ENCODE measurements around the gene TNFRSF13B. TPM values are rescaled to one million over a fixed set of nuclear protein-coding genes. Genes with fewer than 3 reads are reported as not detected.

Gene TNFRSF13B
- total and polyA plus RNA-seq, 5 donors = not detected

DNA sequence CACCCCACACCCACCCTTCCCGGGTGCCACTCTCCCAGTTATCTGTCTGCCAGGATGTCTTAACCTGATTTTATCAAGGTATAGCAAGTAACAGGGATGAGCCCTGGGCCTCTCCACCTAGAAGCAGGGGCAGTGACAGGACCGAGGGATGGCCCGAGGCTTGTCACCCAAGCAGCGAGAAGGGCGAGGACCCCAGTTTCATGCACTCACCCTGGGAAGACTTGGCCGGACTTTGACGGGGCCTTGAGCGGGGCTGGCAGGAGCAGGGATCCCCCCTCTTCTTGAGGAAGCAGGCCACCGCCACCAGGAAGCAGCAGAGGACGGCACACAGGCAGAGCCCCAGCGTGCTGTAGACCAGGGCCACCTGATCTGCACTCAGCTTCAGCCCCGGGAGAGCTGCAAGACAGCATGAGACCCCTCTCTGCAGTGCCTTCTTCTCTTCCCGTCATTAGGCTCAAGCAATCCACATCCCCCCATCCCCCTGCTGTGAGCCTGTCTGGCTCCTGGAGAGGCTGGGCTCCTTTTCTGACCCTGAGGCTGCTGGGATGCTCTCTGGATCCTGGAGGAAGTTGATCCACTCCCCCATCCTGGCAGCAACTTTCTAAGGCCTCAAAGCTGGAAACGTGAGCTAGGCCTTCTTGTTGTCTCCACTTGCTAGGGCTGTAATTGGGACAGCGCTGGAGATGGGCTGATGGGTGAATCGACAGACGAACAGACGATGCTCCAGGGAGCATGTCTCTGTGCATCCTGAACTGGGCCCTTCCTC, 31.6 kb downstream of the TNFRSF13B start:
- 76% methylated on average over 18 of the region's 18 CpGs for WGBS
- ATAC-seq (no peak), DNase-seq (no peak)
- Histone ChIP-seq H3K9me3 (ENCODE audit: control insufficient read depth, low read length) (no peaks in the 10 kb centered on the region), H3K27me3 (ENCODE audit: control insufficient read depth, insufficient read depth) (no peaks in the 10 kb centered on the region), H3K27ac (ENCODE audit: low read length) (no peak overlapping the region), H3K4me1 (ENCODE audit: control insufficient read depth, insufficient read depth, low read length) (no peaks in the 10 kb centered on the region), H3K4me3 (ENCODE audit: low read length) (no peak overlapping the region)
- intact Hi-C loops (cut with DNase I) = no loop called here

DNA sequence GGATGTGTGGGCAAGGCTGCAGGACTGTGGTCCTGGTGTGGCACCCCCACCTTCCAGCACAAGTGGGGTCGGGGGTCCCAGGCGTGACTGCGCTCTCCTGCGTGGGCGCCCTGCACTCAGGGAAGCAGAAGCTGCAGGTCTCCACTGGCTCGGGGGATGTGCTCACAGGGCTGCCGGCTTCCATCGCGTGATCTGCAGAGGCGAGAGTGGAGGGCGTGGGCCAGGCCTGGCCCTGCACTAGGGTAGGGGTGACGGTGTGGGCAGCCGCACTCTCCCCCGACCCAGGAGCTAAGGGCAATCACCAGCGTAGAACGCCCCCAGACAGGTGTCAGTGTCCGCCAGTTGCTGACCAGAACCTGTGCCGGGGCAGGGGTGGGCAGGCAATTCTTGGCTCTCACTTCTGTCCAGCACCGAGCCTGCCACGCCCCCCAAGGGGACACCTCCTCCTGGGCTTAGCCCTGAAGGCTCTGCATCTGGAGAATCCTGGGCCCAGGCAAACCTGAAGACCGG, 32.3 kb downstream of the TNFRSF13B start:
- Histone ChIP-seq H3K27me3 (ENCODE audit: control insufficient read depth, insufficient read depth) (no peaks in the 10 kb centered on the region), H3K27ac (ENCODE audit: low read length) (no peak overlapping the region), H3K9me3 (ENCODE audit: control insufficient read depth, low read length) (no peaks in the 10 kb centered on the region), H3K4me3 (ENCODE audit: low read length) (no peak overlapping the region), H3K4me1 (ENCODE audit: control insufficient read depth, insufficient read depth, low read length) (no peaks in the 10 kb centered on the region)
- WGBS = 85% methylated on average over 21 of the region's 21 CpGs
- DNase-seq (no peak), ATAC-seq (no peak)
- intact Hi-C loops (cut with DNase I) = no loop called here

DNA sequence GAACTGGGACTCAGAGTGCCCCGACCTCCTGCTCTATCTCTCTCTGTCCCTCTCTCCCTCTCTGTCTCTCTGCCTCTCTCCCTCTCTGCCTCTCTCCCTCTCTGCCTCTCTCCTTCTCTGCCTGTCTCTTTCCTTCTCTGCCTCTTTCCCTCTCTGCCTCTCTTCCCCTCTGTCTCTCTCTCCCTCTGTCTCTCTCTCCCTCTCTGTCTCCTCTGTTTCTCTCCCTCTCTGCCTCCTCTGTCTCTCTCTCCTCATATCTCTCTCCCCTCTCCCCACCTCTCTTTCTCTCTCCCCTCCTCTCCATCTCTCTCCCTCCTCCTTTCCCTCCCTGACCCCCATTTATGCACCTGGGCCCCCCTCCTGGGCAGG, 32.7 kb downstream of the TNFRSF13B start:
- intact Hi-C loops (cut with DNase I) = no loop called here
- Histone ChIP-seq H3K27ac (ENCODE audit: low read length) (no peak overlapping the region), H3K27me3 (ENCODE audit: control insufficient read depth, insufficient read depth) (no peaks in the 10 kb centered on the region), H3K4me3 (ENCODE audit: low read length) (no peak overlapping the region), H3K4me1 (ENCODE audit: control insufficient read depth, insufficient read depth, low read length) (no peaks in the 10 kb centered on the region), H3K9me3 (ENCODE audit: control insufficient read depth, low read length) (no peaks in the 10 kb centered on the region)
- no peak for DNase-seq
- ATAC-seq = no peak
- WGBS = 35% methylated on average over 1 of the region's 1 CpG

DNA sequence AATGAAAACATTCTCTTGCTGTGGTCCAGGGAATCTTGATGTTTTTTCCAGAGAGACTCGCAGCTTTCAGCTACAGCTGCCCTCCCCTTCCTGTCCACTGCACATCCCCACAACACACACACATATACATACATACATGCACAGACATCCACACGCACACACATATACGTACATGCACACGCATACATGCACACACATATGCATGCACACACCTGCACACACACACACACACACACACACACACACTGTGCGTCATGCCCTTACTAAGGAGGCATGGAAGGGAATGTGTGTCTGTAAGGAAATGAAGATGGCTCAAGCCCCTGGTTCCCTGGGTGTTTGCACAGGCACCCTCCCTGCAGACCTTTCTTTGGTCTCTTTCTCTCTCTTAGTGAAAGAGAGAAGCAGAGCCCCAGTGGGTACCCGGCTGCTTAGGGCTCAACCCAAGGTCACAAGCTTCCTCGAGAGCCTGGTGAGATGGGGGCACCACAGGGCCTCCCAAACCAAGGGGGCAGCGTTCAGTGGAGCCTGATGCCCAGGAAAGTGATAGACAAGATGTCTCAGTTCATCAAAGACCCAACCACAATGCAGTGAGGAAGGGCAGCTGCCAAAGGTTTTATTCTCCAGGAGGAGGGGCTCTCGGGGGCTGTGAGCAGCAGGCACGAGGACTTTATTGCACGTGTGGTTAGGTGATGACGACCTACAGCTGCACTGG, 33.3 kb downstream of the TNFRSF13B start:
- ATAC-seq (no peak), DNase-seq (no peak)
- Histone ChIP-seq H3K9me3 (ENCODE audit: control insufficient read depth, low read length) (no peaks in the 10 kb centered on the region), H3K27ac (ENCODE audit: low read length) (no peak overlapping the region), H3K4me3 (ENCODE audit: low read length) (no peak overlapping the region), H3K27me3 (ENCODE audit: control insufficient read depth, insufficient read depth) (no peaks in the 10 kb centered on the region), H3K4me1 (ENCODE audit: control insufficient read depth, insufficient read depth, low read length) (no peaks in the 10 kb centered on the region)
- intact Hi-C loops (cut with DNase I) = no loop called here
- WGBS = 56% methylated on average over 12 of the region's 12 CpGs

DNA sequence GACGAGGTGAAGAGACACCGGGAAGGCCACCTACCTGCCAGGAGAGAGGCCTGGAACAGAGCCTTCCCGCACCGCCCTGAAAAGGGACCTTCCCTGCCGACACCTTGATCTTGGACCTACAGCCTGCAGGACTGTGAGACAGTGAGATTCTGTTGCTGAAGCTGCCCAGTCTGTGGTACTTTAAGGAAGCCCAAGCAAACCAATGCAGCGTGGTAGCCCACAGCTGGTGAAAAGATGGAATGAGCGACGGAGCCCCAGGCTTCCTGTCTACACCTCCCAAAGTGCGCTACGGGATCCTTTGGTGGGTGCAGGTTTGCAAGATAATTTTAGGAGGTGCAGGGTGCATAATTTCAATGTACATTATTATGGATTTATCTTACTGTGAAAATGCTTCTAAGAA, 33.9 kb downstream of the TNFRSF13B start:
- intact Hi-C loops (cut with DNase I) = no loop called here
- 77% methylated on average over 10 of the region's 10 CpGs for WGBS

DNA sequence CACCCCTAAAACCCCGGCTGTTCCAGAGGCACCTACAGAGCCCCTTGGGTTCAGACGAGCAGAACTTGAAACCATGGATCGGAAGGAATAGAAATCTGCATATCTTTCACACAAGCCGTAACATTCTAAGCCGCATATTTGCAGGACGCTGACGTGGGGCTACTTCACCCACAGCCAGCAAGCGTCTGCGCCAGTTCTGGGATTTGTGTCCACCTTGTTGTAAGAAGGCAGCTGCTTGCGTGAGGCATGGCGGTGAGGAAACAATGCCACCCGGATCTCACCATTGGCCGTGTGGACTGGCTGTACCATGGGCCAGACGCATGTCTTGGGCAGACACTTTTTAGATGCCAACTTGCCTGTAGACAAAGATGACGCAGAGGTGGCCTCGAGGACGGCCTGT, 34.5 kb downstream of the TNFRSF13B start:
- intact Hi-C loops (cut with DNase I) = no loop called here
- DNase-seq (no peak), ATAC-seq (no peak)

More for the DNA sequence above, 33.9 kb downstream of the TNFRSF13B start:
- H3K4me1 ChIP-seq (ENCODE audit: control insufficient read depth, insufficient read depth, low read length) = no peaks in the 10 kb centered on the region
- H3K4me3 ChIP-seq (ENCODE audit: low read length) = no peak overlapping the region
- DNase-seq = no peak
- ATAC-seq = no peak
- H3K27me3 ChIP-seq (ENCODE audit: control insufficient read depth, insufficient read depth) = no peaks in the 10 kb centered on the region
- H3K9me3 ChIP-seq (ENCODE audit: control insufficient read depth, low read length) = no peaks in the 10 kb centered on the region
- no peak overlapping the region for H3K27ac ChIP-seq (ENCODE audit: low read length)

DNA sequence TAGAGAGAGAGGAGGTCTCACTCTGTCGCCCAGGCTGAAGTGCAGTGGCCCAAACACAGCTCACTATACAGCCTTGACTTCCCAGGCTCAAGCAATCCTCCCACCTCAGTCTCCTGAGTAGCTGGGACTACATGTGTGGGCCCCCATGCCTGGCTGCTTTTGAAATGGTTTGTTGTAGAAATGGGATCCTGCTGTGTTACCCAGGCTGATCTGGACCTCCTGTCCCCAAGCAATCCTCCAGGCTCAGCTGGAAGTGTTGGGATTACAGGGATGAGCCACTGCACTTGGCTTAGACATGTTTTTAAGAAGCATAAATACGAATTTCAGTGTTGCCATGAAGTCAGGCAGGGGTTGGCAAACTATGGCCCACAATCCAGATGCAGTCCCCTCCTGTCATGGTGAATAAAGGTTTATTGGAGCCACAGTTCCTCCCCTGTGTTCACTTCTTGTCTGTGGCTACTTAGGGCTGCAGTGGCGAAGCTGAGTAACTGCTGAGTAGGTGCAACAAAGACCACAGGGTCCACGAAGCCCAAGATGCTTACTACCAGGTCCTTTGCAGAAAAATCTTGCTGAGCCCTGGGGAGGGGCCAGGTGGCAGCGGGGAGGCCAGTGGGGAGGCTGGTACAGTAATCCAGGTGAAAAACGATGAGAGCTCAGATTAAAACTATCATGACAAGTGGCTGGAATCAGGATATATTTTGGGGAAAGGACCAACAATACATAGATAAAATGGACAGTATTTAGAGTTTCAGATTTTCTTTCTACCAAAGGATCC, 35.2 kb downstream of the TNFRSF13B start:
- intact Hi-C loops (cut with DNase I) = no loop called here
- no peak for DNase-seq
- no peak for ATAC-seq

More for the DNA sequence above, 34.5 kb downstream of the TNFRSF13B start:
- Histone ChIP-seq H3K4me1 (ENCODE audit: control insufficient read depth, insufficient read depth, low read length) (no peaks in the 10 kb centered on the region), H3K4me3 (ENCODE audit: low read length) (no peak overlapping the region), H3K27ac (ENCODE audit: low read length) (no peak overlapping the region), H3K9me3 (ENCODE audit: control insufficient read depth, low read length) (no peaks in the 10 kb centered on the region), H3K27me3 (ENCODE audit: control insufficient read depth, insufficient read depth) (no peaks in the 10 kb centered on the region)
- 92% methylated on average over 17 of the region's 17 CpGs for WGBS

DNA sequence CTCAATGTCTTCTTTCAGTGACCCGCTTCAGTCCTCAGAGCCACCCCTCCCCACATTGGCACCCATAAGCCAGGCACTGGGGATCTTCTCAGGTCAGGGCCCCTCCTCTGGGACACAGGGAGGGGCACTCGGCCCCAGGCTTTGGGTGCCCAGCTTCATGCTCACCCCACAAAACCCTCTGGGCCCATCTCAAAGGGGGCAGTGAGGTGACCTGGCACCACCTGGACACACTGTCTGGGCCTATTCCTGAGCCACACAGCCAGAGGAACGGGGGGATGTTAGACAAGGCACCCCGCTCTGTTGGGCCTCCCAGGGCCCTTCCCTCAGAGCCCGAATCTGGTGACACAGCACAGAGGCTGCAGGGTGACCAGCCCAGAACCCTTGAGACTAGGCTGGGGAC, 36.1 kb downstream of the TNFRSF13B start:
- Histone ChIP-seq H3K4me3 (ENCODE audit: low read length) (no peak overlapping the region), H3K27ac (ENCODE audit: low read length) (no peak overlapping the region), H3K4me1 (ENCODE audit: control insufficient read depth, insufficient read depth, low read length) (no peaks in the 10 kb centered on the region), H3K27me3 (ENCODE audit: control insufficient read depth, insufficient read depth) (no peaks in the 10 kb centered on the region), H3K9me3 (ENCODE audit: control insufficient read depth, low read length) (no peaks in the 10 kb centered on the region)
- 93% methylated on average over 5 of the region's 5 CpGs for WGBS
- intact Hi-C loops (cut with DNase I) = no loop called here
- DNase-seq (no peak), ATAC-seq (no peak)

More for the DNA sequence above, 35.2 kb downstream of the TNFRSF13B start:
- 76% methylated on average over 6 of the region's 6 CpGs for WGBS
- H3K4me1 ChIP-seq (ENCODE audit: control insufficient read depth, insufficient read depth, low read length) = no peaks in the 10 kb centered on the region
- no peak overlapping the region for H3K4me3 ChIP-seq (ENCODE audit: low read length)
- H3K27me3 ChIP-seq (ENCODE audit: control insufficient read depth, insufficient read depth) = no peaks in the 10 kb centered on the region
- no peak overlapping the region for H3K27ac ChIP-seq (ENCODE audit: low read length)
- no peaks in the 10 kb centered on the region for H3K9me3 ChIP-seq (ENCODE audit: control insufficient read depth, low read length)

DNA sequence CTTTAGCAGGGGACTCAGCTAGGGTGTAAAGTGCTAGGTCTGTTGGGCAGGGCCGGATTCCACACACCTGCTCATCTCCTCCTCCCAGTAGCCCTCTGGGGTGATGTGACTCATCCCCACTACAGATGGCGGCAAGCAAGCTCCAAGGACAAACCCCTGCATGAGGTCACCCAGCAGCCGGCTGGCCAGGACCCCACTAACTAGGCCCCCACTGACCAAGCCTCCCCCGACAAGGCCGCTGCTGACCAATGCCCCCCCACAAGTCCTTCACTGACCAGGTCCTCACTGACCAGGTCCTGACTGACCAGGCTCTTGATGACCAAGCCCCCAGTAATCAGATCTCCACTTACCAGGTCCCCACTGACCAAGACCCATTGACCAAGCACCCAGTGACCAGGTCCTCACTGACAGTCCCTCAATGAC, 36.7 kb downstream of the TNFRSF13B start:
- no peak overlapping the region for H3K4me3 ChIP-seq (ENCODE audit: low read length)
- ATAC-seq (no peak), DNase-seq (no peak)
- intact Hi-C loops (cut with DNase I) = no loop called here
- H3K4me1 ChIP-seq (ENCODE audit: control insufficient read depth, insufficient read depth, low read length) = no peaks in the 10 kb centered on the region
- WGBS = 98% methylated on average over 5 of the region's 5 CpGs
- H3K9me3 ChIP-seq (ENCODE audit: control insufficient read depth, low read length) = no peaks in the 10 kb centered on the region
- no peak overlapping the region for H3K27ac ChIP-seq (ENCODE audit: low read length)
- no peaks in the 10 kb centered on the region for H3K27me3 ChIP-seq (ENCODE audit: control insufficient read depth, insufficient read depth)

DNA sequence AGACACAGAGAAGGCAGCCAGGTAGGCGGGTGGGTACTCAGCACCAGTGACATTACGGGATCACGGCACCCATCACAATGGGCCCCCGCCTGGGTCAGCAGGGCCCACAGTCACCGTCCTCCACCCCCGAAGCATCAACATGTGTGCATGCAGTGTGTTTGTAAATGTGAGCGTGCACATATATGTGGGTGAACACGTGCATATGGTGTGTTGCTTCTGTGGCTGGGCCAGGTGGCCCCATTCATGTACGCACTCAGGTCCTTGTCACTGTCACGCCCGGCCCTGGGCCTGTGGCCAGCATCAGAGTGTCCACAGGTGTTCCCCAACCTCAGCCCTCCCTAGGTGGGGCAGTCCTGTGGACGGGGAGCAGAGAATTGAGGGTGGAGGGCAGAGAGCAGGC, 37.1 kb downstream of the TNFRSF13B start:
- WGBS = 95% methylated on average over 12 of the region's 12 CpGs
- no peak overlapping the region for H3K27ac ChIP-seq (ENCODE audit: low read length)
- intact Hi-C loops (cut with DNase I) = no loop called here
- H3K4me1 ChIP-seq (ENCODE audit: control insufficient read depth, insufficient read depth, low read length) = no peaks in the 10 kb centered on the region
- H3K9me3 ChIP-seq (ENCODE audit: control insufficient read depth, low read length) = no peaks in the 10 kb centered on the region
- ATAC-seq (no peak), DNase-seq (no peak)
- no peaks in the 10 kb centered on the region for H3K27me3 ChIP-seq (ENCODE audit: control insufficient read depth, insufficient read depth)
- no peak overlapping the region for H3K4me3 ChIP-seq (ENCODE audit: low read length)

All from right cardiac atrium (tissue), 5 donors.